OCI-LY7 (cell line): ENCODE results near the gene TEX55. TPM values are rescaled to one million over a fixed set of nuclear protein-coding genes. Genes with fewer than 3 reads are reported as not detected.

ENCODE experiments used
- BruUV-seq: library from RNA; stranded (reverse); fragments of 400-500 nt; replicated peaks from 2 replicates; lab custom pipeline; 2021; lab: Mats Ljungman, UMichigan
- CTCF ChIA-PET: fragments of 300-600 bp; sonication (Branson Sonifier 250); formaldehyde crosslinking; loops from one replicate; lab custom pipeline; 2022; ENCODE audit warnings: antibody characterized with exemption; ENCODE audit not compliant: unreplicated experiment; lab: Charles Lee
- POLR2A ChIA-PET: fragments of 300-600 bp; sonication (Branson Sonifier 250); formaldehyde crosslinking; loops from one replicate; lab custom pipeline; 2022; ENCODE audit warnings: antibody characterized with exemption; lab: Charles Lee
- DNase-seq: peaks from one replicate; pipeline ENCODE4 v3.0.0-alpha.2; 2015; ENCODE audit warnings: low spot score
- H2AFZ ChIP-seq: fragments of 200-600 bp; sonication (generic), shearing (Covaris generic); 2 replicates; pipeline ENCODE4 v1.6.1; 2014; ENCODE audit warnings: mild to moderate bottlenecking, antibody characterized with exemption, low read length, moderate library complexity
- H3K27ac ChIP-seq: fragments of 200-600 bp; sonication (generic); 2 replicates; pipeline ENCODE4 v1.5.1; 2014; ENCODE audit warnings: mixed run types, low read depth, mild to moderate bottlenecking, moderate library complexity, low read length, inconsistent platforms; ENCODE audit not compliant: poor library complexity, severe bottlenecking
- H3K36me3 ChIP-seq: fragments of 200-600 bp; sonication (generic); 2 replicates; pipeline ENCODE4 v1.6.1; 2014; ENCODE audit warnings: mild to moderate bottlenecking, antibody characterized with exemption, low read length, moderate library complexity, mixed read lengths; ENCODE audit not compliant: insufficient read depth
- H3K4me1 ChIP-seq: fragments of 200-600 bp; sonication (generic); 2 replicates; pipeline ENCODE4 v1.5.1; 2014; ENCODE audit warnings: mild to moderate bottlenecking, low read length; ENCODE audit not compliant: insufficient read depth, poor library complexity, severe bottlenecking
- H3K4me2 ChIP-seq: fragments of 200-600 bp; sonication (generic); 2 replicates; pipeline ENCODE4 v1.6.1; 2014; ENCODE audit warnings: mild to moderate bottlenecking, low read length
- H3K4me3 ChIP-seq: fragments of 200-600 bp; sonication (generic); 2 replicates; pipeline ENCODE4 v1.5.1; 2014; ENCODE audit warnings: mild to moderate bottlenecking, low read depth, low read length; ENCODE audit not compliant: poor library complexity, severe bottlenecking
- H3K79me2 ChIP-seq: fragments of 200-600 bp; sonication (generic); 2 replicates; pipeline ENCODE4 v1.6.1; 2016; ENCODE audit warnings: low read depth, mild to moderate bottlenecking, low read length, moderate library complexity, mixed read lengths; ENCODE audit not compliant: insufficient read depth
- H3K9me2 ChIP-seq: fragments of 200-600 bp; sonication (generic); 2 replicates; pipeline ENCODE4 v1.6.1; 2016; ENCODE audit warnings: mild to moderate bottlenecking, low read length, mixed read lengths; ENCODE audit not compliant: insufficient read depth
- H3K9me3 ChIP-seq: fragments of 200-600 bp; sonication (generic); 2 replicates; pipeline ENCODE4 v1.6.1; 2014; ENCODE audit warnings: mild to moderate bottlenecking, mixed run types, low read length, mixed read lengths
- H4K20me1 ChIP-seq: fragments of 200-600 bp; sonication (generic); 2 replicates; pipeline ENCODE4 v1.6.1; 2014; ENCODE audit warnings: mild to moderate bottlenecking, antibody characterized with exemption, low read length, moderate library complexity, mixed read lengths; ENCODE audit not compliant: insufficient read depth
- EZH2phosphoT487 ChIP-seq: fragments of 200-600 bp; sonication (generic); IDR thresholded peaks from 2 replicates; pipeline ENCODE4 v1.6.1; 2018; ENCODE audit warnings: low read depth, borderline replicate concordance, mild to moderate bottlenecking, mixed run types, antibody characterized with exemption, low read length, moderate library complexity, mixed read lengths
- intact Hi-C: fragments of 100-400 bp; cut with micrococcal nuclease; formaldehyde crosslinking; loops from one replicate; pipeline ENCODE4 v1.10.0; 2022; ENCODE audit not compliant: unreplicated experiment
- total RNA-seq, 2 experiments: library from RNA; depleted of rRNA in 1 of 2; stranded (reverse); fragments of >200 nt in 1 of 2; shearing (Covaris generic) in 1 of 2; gene quantifications; 2 replicates each; pipeline ENCODE4 v1.2.3, GENCODE V29; 2014 to 2022
- TF ChIP-seq, protein P1 (sequence below): fragments of 200-600 bp; sonication (generic); conservative IDR thresholded peaks from 2 replicates; pipeline ENCODE4 v1.5.1; 2014; ENCODE audit warnings: mild to moderate bottlenecking, antibody characterized with exemption, low read length, moderate library complexity, mixed read lengths

The TEX55 gene
- total RNA-seq, 2 experiments from 2014 or later = not detected

GRCh38 chr3:119184111-119184510 lies 38.1 kb downstream of the TEX55 start:
- no peaks in the 10 kb centered on the region for H3K4me1 ChIP-seq
- ChIA-PET POLR2A (no interaction called here), CTCF (no interaction called here)
- H3K9me2 ChIP-seq = no peaks in the 10 kb centered on the region
- no peak overlapping the region for H3K4me3 ChIP-seq
- BruUV-seq = no TSS peak
- H3K4me2 ChIP-seq = no peak overlapping the region
- TF ChIP-seq, protein P1, sequence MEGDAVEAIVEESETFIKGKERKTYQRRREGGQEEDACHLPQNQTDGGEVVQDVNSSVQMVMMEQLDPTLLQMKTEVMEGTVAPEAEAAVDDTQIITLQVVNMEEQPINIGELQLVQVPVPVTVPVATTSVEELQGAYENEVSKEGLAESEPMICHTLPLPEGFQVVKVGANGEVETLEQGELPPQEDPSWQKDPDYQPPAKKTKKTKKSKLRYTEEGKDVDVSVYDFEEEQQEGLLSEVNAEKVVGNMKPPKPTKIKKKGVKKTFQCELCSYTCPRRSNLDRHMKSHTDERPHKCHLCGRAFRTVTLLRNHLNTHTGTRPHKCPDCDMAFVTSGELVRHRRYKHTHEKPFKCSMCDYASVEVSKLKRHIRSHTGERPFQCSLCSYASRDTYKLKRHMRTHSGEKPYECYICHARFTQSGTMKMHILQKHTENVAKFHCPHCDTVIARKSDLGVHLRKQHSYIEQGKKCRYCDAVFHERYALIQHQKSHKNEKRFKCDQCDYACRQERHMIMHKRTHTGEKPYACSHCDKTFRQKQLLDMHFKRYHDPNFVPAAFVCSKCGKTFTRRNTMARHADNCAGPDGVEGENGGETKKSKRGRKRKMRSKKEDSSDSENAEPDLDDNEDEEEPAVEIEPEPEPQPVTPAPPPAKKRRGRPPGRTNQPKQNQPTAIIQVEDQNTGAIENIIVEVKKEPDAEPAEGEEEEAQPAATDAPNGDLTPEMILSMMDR = no peak
- no peak for TF ChIP-seq EZH2phosphoT487
- no peaks in the 10 kb centered on the region for H3K9me3 ChIP-seq
- H3K79me2 ChIP-seq = no peaks in the 10 kb centered on the region
- H4K20me1 ChIP-seq = no peaks in the 10 kb centered on the region
- no peak overlapping the region for H2AFZ ChIP-seq
- intact Hi-C loops = no loop called here
- H3K36me3 ChIP-seq = no peaks in the 10 kb centered on the region
- no peak overlapping the region for H3K27ac ChIP-seq
- DNase-seq = no peak

- Histone ChIP-seq H3K9me2 (no peaks in the 10 kb centered on the region), H2AFZ (no peak overlapping the region), H3K27ac (no peak overlapping the region), H3K36me3 (no peaks in the 10 kb centered on the region), H3K9me3 (no peaks in the 10 kb centered on the region), H4K20me1 (no peaks in the 10 kb centered on the region), H3K4me3 (no peak overlapping the region), H3K79me2 (no peaks in the 10 kb centered on the region), H3K4me2 (no peak overlapping the region), H3K4me1 (no peaks in the 10 kb centered on the region)
- CTCF ChIA-PET = no interaction called here
- TF ChIP-seq EZH2phosphoT487 = no peak
- TF ChIP-seq, protein P1 = no peak
- intact Hi-C loops = no loop called here
- no peak for DNase-seq
- POLR2A ChIA-PET = interaction anchor here (0.6 kb wide), 1 partner anchor 132 kb away, joined by 3 read pairs; no protein-coding TSS in a partner anchor
- BruUV-seq = no TSS peak
Observed at GRCh38 chr3:119184796-119185570, 39.0 kb downstream of the TEX55 start.

DNA sequence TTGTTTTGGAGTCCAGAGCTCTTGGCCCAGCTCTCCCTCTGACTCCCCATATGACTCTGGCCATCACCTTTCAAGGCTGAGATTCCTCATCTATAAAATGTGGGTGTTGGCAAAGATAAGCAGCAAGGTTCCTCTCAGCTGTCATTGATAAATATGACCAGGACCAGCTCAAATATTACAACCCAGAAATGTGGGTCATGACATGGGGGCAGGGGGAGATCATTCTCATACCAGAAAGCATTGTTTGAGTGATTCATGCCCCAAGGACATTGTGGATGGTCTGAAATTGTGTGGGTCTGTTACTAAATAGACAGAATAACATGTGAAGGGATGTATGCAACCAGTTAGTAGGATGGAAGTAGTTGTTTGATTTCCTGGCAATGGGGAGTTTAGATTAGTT lies 41.3 kb downstream of the TEX55 start:
- TF ChIP-seq EZH2phosphoT487 = no peak
- TF ChIP-seq, protein P1 = no peak

More for the DNA sequence above, 41.3 kb downstream of the TEX55 start:
- intact Hi-C loops = no loop called here
- CTCF ChIA-PET = no interaction called here
- Histone ChIP-seq H4K20me1 (no peaks in the 10 kb centered on the region), H3K4me1 (no peaks in the 10 kb centered on the region), H3K9me3 (no peaks in the 10 kb centered on the region), H3K79me2 (no peaks in the 10 kb centered on the region), H2AFZ (no peak overlapping the region), H3K9me2 (no peaks in the 10 kb centered on the region), H3K4me2 (no peak overlapping the region), H3K4me3 (no peak overlapping the region), H3K36me3 (no peaks in the 10 kb centered on the region), H3K27ac (no peak overlapping the region)
- BruUV-seq = no TSS peak
- POLR2A ChIA-PET = interaction anchor here (0.9 to 1.2 kb wide), 2 partner anchors 77 to 166 kb away, joined by 3 read pairs; no protein-coding TSS in a partner anchor
- DNase-seq = no peak
